GM21723 (cell line): ENCODE results near the gene TEX54.
A peak's percentile ranks its signal among the peaks of the same experiment; 100 is the strongest.

Experiments
- ATAC-seq: cut with Tn5 transposase; IDR thresholded peaks from one replicate; pipeline ENCODE4 v1.9.1; 2021; ENCODE audit warnings: mild to moderate bottlenecking, moderate library complexity; ENCODE audit not compliant: unreplicated experiment

Gene TEX54

GRCh38 chr11:62789576-62789975, 43.1 kb downstream of the TEX54 start:
- no peak for ATAC-seq

- ATAC-seq, result no peak
Observed at GRCh38 chr11:62788991-62789390, 43.6 kb downstream of the TEX54 start.

GRCh38 chr11:62787005-62787759, 45.5 kb downstream of the TEX54 start, which contains the start of gene TMEM179B:
TMEM179B (plus strand) TSS chr11:62787402; CDS start chr11:62787432, 30 bp downstream.
- ATAC-seq, result peak; percentile 73

GRCh38 chr11:62786318-62787004, 46.2 kb downstream of the TEX54 start:
- ATAC-seq, result peak; percentile 72

GRCh38 chr11:62782753-62783152, 49.9 kb downstream of the TEX54 start:
- no peak for ATAC-seq
